AG09319 (cell line): ENCODE results near the gene COMP.
A peak's percentile ranks its signal among the peaks of the same experiment; 100 is the strongest.
"Not testable (repeated sequence)": the region's sequence is repeated elsewhere in the genome, so short reads cannot be mapped to it uniquely, and the experiment has no call there.

ENCODE experiments used
- DNase-seq: peaks from one replicate; pipeline ENCODE4 v3.0.0-alpha.2; 2010; ENCODE audit warnings: low read depth; ENCODE audit errors: extremely low read depth
- TF ChIP-seq, protein P1 (sequence below): IDR thresholded peaks from 2 replicates; pipeline ENCODE4 v1.5.1; 2011; ENCODE audit warnings: low read depth, mild to moderate bottlenecking, inconsistent platforms, low read length, moderate library complexity

The COMP gene

GRCh38 chr19:18735324-18735723 lies 55.8 kb downstream of the COMP start:
- no peak for DNase-seq
- TF ChIP-seq, protein P1, sequence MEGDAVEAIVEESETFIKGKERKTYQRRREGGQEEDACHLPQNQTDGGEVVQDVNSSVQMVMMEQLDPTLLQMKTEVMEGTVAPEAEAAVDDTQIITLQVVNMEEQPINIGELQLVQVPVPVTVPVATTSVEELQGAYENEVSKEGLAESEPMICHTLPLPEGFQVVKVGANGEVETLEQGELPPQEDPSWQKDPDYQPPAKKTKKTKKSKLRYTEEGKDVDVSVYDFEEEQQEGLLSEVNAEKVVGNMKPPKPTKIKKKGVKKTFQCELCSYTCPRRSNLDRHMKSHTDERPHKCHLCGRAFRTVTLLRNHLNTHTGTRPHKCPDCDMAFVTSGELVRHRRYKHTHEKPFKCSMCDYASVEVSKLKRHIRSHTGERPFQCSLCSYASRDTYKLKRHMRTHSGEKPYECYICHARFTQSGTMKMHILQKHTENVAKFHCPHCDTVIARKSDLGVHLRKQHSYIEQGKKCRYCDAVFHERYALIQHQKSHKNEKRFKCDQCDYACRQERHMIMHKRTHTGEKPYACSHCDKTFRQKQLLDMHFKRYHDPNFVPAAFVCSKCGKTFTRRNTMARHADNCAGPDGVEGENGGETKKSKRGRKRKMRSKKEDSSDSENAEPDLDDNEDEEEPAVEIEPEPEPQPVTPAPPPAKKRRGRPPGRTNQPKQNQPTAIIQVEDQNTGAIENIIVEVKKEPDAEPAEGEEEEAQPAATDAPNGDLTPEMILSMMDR, result no peak

GRCh38 chr19:18733762-18734332 lies 57.3 kb downstream of the COMP start:
- DNase-seq, result not testable (repeated sequence)

GRCh38 chr19:18733196-18733647 lies 57.9 kb downstream of the COMP start:
- peak; percentile 40 for DNase-seq
- TF ChIP-seq, protein P1, result no peak
